Measurements from ENCODE around the gene SNX21. TPM values are rescaled to one million over a fixed set of nuclear protein-coding genes. Genes with fewer than 3 reads are reported as not detected.

The SNX21 gene
- polyA plus RNA-seq, 2 of the 4 experiments (the other 2 are of a cell fraction) = 4.0 to 7.0 TPM

DNA sequence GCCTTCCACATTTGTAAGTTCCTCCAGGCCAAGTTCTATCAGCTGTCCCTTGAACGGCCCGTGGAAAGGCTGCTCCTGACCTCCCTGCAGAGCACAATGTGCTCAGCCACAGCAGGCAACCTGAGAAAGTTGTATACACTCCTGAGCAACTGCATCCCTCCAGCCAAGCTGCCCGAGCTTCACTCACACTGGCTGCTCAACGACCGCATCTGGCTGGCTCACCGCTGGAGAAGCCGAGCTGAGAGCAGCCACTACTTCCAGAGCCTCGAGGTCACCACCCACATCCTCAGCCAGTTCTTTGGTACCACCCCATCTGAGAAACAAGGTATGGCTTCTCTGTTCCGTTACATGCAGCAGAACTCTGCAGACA, 49.5 kb downstream of the SNX21 start (continued):
- TF ChIP-seq CTCF (IDR thresholded peaks at IDR 0.05) (no peak), TP53 (CRISPR knock-in tag; IDR thresholded peaks at IDR 0.05) (no peak), RFX5 (IDR thresholded peaks at IDR 0.05) (no peak), ZFP36 (IDR thresholded peaks at IDR 0.05; ENCODE audit: borderline replicate concordance, partially characterized antibody) (no peak)

DNA sequence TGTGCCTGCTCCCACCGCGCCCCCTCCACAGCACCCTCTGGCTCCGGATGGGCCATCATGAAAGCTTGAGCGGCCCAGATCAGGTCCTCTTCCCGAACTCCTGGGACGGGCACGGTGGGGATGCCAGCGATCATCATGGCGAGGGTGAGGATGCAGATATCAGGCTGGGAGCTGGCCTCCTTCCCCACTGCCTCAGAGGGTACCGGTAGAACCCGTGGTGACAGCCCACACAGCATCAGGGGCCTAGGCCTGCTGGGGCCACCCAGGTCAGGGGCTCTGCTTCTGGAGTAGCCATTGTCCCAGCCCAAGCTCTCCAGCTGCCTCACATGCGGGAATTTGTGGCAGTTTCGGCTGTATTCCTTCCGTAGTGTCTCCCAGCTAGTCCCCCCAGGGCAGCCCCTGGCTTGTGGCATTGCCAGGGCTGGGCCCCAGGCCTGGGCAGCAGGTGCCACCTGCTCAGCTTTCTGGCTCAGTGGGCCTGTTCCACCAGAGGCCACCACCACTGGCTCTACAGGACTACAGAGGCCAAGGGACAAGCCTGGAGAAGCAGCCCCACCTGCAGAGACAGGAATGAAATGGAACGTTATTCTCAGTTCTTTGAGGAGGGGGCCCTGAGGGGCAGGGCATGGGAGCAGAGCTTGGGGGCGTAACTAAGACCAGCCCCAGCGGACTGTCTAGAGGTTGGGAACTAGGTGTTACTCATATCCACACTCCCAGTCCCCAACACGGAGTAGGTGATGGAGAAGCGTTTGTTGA, 53.2 kb downstream of the SNX21 start:
- WGBS (ENCODE audit: missing lambda C conversion rate) = 97% methylated on average over 17 of the region's 19 CpGs
- Histone ChIP-seq H3K4me2 (no peak overlapping the region), H3K4me3 (no peak overlapping the region), H3K27ac (no peak overlapping the region), H3K4me1 (peaks cover 22% of the 10 kb centered on the region), H3K9me3 (no peaks in the 10 kb centered on the region)
- ChIA-PET CTCF (interaction anchor here (1.2 to 1.8 kb wide), 4 partner anchors 77 to 126 kb away, joined by 3 to 7 read pairs (median 4); no protein-coding TSS in a partner anchor), POLR2A (no interaction called here)
- FAIRE-seq = no peak
- no peak for DNase-seq (ENCODE audit: low read depth in 1 of 2, low spot score in 1 of 2)
- TF ChIP-seq SMC3 (IDR thresholded peaks at IDR 0.05) (no peak), BHLHE40 (IDR thresholded peaks at IDR 0.05; ENCODE audit: low read depth, low read length) (no peak), POLR2A (IDR thresholded peaks at IDR 0.05; ENCODE audit: low read length) (no peak)
- no peak for ATAC-seq

GRCh38 chr20:45887346-45887715, 53.7 kb downstream of the SNX21 start, which contains the start of gene SPATA25:
SPATA25 (minus strand) TSS chr20:45887622; CDS start chr20:45887590, 32 bp downstream.
- CTCF ChIA-PET = interaction anchor here (1.6 to 1.8 kb wide), 2 partner anchors 84 to 88 kb away, joined by 3 to 7 read pairs; no protein-coding TSS in a partner anchor
- TF ChIP-seq KDM1A (IDR thresholded peaks at IDR 0.05; ENCODE audit: low read depth) (no peak), RFX5 (IDR thresholded peaks at IDR 0.05) (no peak), KDM5A (IDR thresholded peaks at IDR 0.05) (no peak), CEBPB (IDR thresholded peaks at IDR 0.05) (no peak), USF2 (IDR thresholded peaks at IDR 0.05) (no peak), PHF8 (IDR thresholded peaks at IDR 0.05; ENCODE audit: borderline replicate concordance, low read depth) (no peak), EHMT2 (IDR thresholded peaks at IDR 0.05; ENCODE audit: low read depth) (no peak), HOXB13 (CRISPR knock-in tag; IDR thresholded peaks at IDR 0.05; ENCODE audit: low read depth) (no peak)
- TF ChIP-seq, protein P1, sequence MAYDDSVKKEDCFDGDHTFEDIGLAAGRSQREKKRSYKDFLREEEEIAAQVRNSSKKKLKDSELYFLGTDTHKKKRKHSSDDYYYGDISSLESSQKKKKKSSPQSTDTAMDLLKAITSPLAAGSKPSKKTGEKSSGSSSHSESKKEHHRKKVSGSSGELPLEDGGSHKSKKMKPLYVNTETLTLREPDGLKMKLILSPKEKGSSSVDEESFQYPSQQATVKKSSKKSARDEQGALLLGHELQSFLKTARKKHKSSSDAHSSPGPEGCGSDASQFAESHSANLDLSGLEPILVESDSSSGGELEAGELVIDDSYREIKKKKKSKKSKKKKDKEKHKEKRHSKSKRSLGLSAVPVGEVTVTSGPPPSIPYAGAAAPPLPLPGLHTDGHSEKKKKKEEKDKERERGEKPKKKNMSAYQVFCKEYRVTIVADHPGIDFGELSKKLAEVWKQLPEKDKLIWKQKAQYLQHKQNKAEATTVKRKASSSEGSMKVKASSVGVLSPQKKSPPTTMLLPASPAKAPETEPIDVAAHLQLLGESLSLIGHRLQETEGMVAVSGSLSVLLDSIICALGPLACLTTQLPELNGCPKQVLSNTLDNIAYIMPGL (CRISPR knock-in tag; IDR thresholded peaks at IDR 0.05; ENCODE audit: borderline replicate concordance) = no peak
- ATAC-seq (no peak), FAIRE-seq (no peak), DNase-seq (ENCODE audit: low read depth in 1 of 2, low spot score in 1 of 2) (no peak)
- H3K9me3 ChIP-seq = no peaks in the 10 kb centered on the region
- H3K4me3 ChIP-seq = no peak within 1 kb of the TSS
- H3K4me2 ChIP-seq = no peak within 1 kb of the TSS
- no peak within 1 kb of the TSS for H3K27ac ChIP-seq
- WGBS (ENCODE audit: missing lambda C conversion rate) = 93% methylated on average over 8 of the region's 8 CpGs
- POLR2A ChIA-PET = no interaction called here
- H3K4me1 ChIP-seq = peaks cover 22% of the 10 kb centered on the region

- 83% methylated on average over 3 of the region's 3 CpGs for WGBS (ENCODE audit: missing lambda C conversion rate)
- CTCF ChIA-PET = interaction anchor here (0.8 to 1.8 kb wide), 4 partner anchors 11 to 82 kb away, joined by 3 to 7 read pairs (median 5); no protein-coding TSS in a partner anchor
- Histone ChIP-seq H3K4me1 (peaks cover 23% of the 10 kb centered on the region), H3K27ac (no peak overlapping the region), H3K4me2 (no peak overlapping the region), H3K9me3 (no peaks in the 10 kb centered on the region), H3K4me3 (no peak overlapping the region)
- DNase-seq (ENCODE audit: low read depth in 1 of 2, low spot score in 1 of 2) (no peak), FAIRE-seq (no peak), ATAC-seq (no peak)
- TF ChIP-seq NPAS2 (CRISPR knock-in tag; IDR thresholded peaks at IDR 0.05; ENCODE audit: borderline replicate concordance) (no peak), NFE2L2 (conservative IDR thresholded peaks at IDR 0.05; ENCODE audit: low read length) (no peak), SREBF2 (IDR thresholded peaks at IDR 0.05) (no peak), EHMT2 (IDR thresholded peaks at IDR 0.05; ENCODE audit: low read depth) (no peak), ZSCAN20 (CRISPR knock-in tag; IDR thresholded peaks at IDR 0.05) (no peak)
- TF ChIP-seq, protein P2, sequence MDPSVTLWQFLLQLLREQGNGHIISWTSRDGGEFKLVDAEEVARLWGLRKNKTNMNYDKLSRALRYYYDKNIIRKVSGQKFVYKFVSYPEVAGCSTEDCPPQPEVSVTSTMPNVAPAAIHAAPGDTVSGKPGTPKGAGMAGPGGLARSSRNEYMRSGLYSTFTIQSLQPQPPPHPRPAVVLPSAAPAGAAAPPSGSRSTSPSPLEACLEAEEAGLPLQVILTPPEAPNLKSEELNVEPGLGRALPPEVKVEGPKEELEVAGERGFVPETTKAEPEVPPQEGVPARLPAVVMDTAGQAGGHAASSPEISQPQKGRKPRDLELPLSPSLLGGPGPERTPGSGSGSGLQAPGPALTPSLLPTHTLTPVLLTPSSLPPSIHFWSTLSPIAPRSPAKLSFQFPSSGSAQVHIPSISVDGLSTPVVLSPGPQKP (IDR thresholded peaks at IDR 0.05; ENCODE audit: low read depth, low read length) = no peak
- TF ChIP-seq, protein P1 (CRISPR knock-in tag; IDR thresholded peaks at IDR 0.05; ENCODE audit: borderline replicate concordance) = no peak
- POLR2A ChIA-PET = interaction anchor here (2.9 to 3.2 kb wide), 2 partner anchors 8 to 46 kb away, joined by 19 to 26 read pairs; partner anchors contain the start of genes PCIF1 and ZSWIM1
Observed at GRCh38 chr20:45888681-45889080, 55.1 kb downstream of the SNX21 start.

All from A549 (cell line).